ENCODE data around the gene PITPNB. TPM values are rescaled to one million over a fixed set of nuclear protein-coding genes. Genes with fewer than 3 reads are reported as not detected.

The PITPNB gene
- polyA plus RNA-seq, 1 donor (not counting 4 experiments of a cell fraction or from before 2014, with no cell fraction given) = 81.6 TPM

DNA sequence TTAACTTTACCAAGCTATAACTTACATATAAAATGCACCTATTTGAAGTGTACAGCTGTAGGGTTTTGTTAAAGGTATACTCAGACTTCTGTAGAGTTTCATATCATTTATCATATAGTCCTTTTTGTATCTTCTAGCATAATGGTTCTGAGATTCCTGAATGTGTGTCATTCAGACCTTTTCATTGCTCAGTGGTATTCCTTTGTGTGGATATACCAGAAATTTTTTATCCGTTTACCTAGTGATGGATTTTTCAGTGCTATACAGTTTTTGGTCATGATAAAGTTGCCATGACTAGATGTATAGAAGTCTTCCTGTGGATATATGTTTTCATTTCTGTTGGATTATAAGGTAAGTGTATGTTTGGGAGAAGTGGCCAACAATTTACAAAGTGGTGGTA is 6.3 kb upstream of the PITPNB start:
- Histone ChIP-seq H3K27me3 (ENCODE audit: control insufficient read depth, extremely low read depth, insufficient read depth, low read length) (no peaks in the 10 kb centered on the region), H3K79me2 (ENCODE audit: control insufficient read depth, insufficient read depth, low read length) (peaks cover 13% of the 10 kb centered on the region), H3K4me3 (ENCODE audit: control insufficient read depth in 2 of 3, extremely low read depth in 1 of 3, insufficient read depth in 2 of 3, low read depth in 1 of 3, low read length in 3 of 3) (no peak overlapping the region), H3K36me3 (ENCODE audit: control insufficient read depth in 2 of 2, extremely low read depth in 1 of 2, insufficient read depth in 2 of 2, low read length in 2 of 2) (peaks cover 0 to 2% of the 10 kb centered on the region in 2 experiments), H2AFZ (ENCODE audit: control insufficient read depth, low read length) (no peak overlapping the region), H3K4me1 (ENCODE audit: control insufficient read depth, extremely low read depth, insufficient read depth, low read length) (peaks cover 13% of the 10 kb centered on the region), H3K9me1 (ENCODE audit: control insufficient read depth, extremely low read depth, insufficient read depth, low read length) (no peaks in the 10 kb centered on the region), H4K20me1 (ENCODE audit: control insufficient read depth, extremely low read depth, insufficient read depth, low read length) (no peaks in the 10 kb centered on the region), H3K9me3 (ENCODE audit: control insufficient read depth, low read depth, low read length) (no peaks in the 10 kb centered on the region), H3K4me2 (ENCODE audit: control insufficient read depth, extremely low read depth, insufficient read depth, low read depth, low read length) (no peak overlapping the region), H3K27ac (ENCODE audit: control insufficient read depth, insufficient read depth, low read length) (no peak overlapping the region), H3K9ac (ENCODE audit: control insufficient read depth, extremely low read depth, insufficient read depth, low read length) (no peak overlapping the region)
- dilution Hi-C loops (cut with MboI; ENCODE audit: extremely low pct_ligation_motif_present, low sequenced_read_pairs) = no loop called here
- no peak for FAIRE-seq
- no peak for DNase-seq (ENCODE audit: low read depth, low spot score)
- TF ChIP-seq, protein P1, sequence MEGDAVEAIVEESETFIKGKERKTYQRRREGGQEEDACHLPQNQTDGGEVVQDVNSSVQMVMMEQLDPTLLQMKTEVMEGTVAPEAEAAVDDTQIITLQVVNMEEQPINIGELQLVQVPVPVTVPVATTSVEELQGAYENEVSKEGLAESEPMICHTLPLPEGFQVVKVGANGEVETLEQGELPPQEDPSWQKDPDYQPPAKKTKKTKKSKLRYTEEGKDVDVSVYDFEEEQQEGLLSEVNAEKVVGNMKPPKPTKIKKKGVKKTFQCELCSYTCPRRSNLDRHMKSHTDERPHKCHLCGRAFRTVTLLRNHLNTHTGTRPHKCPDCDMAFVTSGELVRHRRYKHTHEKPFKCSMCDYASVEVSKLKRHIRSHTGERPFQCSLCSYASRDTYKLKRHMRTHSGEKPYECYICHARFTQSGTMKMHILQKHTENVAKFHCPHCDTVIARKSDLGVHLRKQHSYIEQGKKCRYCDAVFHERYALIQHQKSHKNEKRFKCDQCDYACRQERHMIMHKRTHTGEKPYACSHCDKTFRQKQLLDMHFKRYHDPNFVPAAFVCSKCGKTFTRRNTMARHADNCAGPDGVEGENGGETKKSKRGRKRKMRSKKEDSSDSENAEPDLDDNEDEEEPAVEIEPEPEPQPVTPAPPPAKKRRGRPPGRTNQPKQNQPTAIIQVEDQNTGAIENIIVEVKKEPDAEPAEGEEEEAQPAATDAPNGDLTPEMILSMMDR (optimal IDR thresholded peaks at IDR 0.05 in 1 of 3, IDR thresholded peaks at IDR 0.05 in 1 of 3, conservative IDR thresholded peaks at IDR 0.05 in 1 of 3; ENCODE audit: extremely low read depth in 1 of 3, insufficient read depth in 2 of 3, low read length in 3 of 3) = no peak

DNA sequence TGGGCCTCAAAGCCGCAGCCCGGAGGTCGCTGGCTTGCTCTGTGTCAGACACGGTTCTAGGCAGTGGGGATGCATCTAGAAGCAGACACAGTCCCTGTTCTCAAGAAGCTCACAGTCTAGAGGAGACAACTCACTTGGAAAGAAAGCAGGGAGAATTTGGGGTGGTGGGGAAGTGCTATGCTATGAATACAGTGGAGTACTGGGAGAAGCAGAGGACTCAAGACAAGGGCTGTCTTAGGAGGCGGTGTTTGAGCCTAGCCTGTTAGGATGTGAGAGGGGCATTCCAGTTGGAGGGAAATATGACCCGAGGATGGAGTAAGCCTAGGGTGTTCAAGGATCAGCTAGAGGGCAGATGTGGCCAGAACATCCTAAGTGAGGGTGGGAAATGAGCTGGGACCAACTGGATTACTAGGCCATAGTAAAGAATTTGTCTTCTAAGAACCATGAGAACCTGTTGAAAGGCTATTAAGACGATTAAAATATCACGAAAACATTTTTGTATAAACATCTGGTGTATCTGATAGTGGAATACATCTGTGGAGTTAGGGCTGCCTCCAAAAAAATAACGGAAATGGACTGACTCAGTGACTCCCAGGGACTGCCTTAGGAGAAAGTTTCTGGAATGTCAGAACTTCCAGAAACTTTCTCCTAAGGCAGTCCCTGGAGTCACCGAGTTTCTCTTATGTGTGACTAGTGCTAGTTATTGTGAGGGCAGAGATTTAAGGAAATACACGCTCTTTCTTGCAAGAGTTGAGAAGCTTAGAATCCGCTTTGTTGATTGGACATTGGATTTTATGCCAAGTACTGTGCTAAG is 1.1 kb upstream of the PITPNB start:
- H3K79me2 ChIP-seq (ENCODE audit: control insufficient read depth, insufficient read depth, low read length) = peaks cover 52% of the 10 kb centered on the region
- H3K27me3 ChIP-seq (ENCODE audit: control insufficient read depth, extremely low read depth, insufficient read depth, low read length) = no peaks in the 10 kb centered on the region
- peak overlapping the region; percentile 86 for H3K27ac ChIP-seq (ENCODE audit: control insufficient read depth, insufficient read depth, low read length)
- H3K36me3 ChIP-seq (ENCODE audit: control insufficient read depth in 2 of 2, extremely low read depth in 1 of 2, insufficient read depth in 2 of 2, low read length in 2 of 2) = peaks cover 2 to 4% of the 10 kb centered on the region in 2 experiments
- DNase-seq (ENCODE audit: low read depth, low spot score) (no peak), FAIRE-seq (peak; percentile 74)
- peak overlapping the region; percentile 89 for H3K4me2 ChIP-seq (ENCODE audit: control insufficient read depth, extremely low read depth, insufficient read depth, low read depth, low read length)
- H3K9me3 ChIP-seq (ENCODE audit: control insufficient read depth, low read depth, low read length) = no peaks in the 10 kb centered on the region
- peak overlapping the region; percentile 82 to 88 (median 85) for H3K4me3 ChIP-seq (ENCODE audit: control insufficient read depth in 2 of 3, extremely low read depth in 1 of 3, insufficient read depth in 2 of 3, low read depth in 1 of 3, low read length in 3 of 3)
- dilution Hi-C loops (cut with MboI; ENCODE audit: extremely low pct_ligation_motif_present, low sequenced_read_pairs) = no loop called here
- peaks cover 23% of the 10 kb centered on the region for H4K20me1 ChIP-seq (ENCODE audit: control insufficient read depth, extremely low read depth, insufficient read depth, low read length)
- no peak for TF ChIP-seq EZH2 (IDR thresholded peaks at IDR 0.05; ENCODE audit: low read length)
- TF ChIP-seq, protein P1 (optimal IDR thresholded peaks at IDR 0.05 in 1 of 3, IDR thresholded peaks at IDR 0.05 in 1 of 3, conservative IDR thresholded peaks at IDR 0.05 in 1 of 3; ENCODE audit: extremely low read depth in 1 of 3, insufficient read depth in 2 of 3, low read length in 3 of 3) = peak in 1 of 3 experiments; percentile 46
- H3K4me1 ChIP-seq (ENCODE audit: control insufficient read depth, extremely low read depth, insufficient read depth, low read length) = peaks cover 29% of the 10 kb centered on the region
- no peaks in the 10 kb centered on the region for H3K9me1 ChIP-seq (ENCODE audit: control insufficient read depth, extremely low read depth, insufficient read depth, low read length)
- H2AFZ ChIP-seq (ENCODE audit: control insufficient read depth, low read length) = peak overlapping the region; percentile 90
- H3K9ac ChIP-seq (ENCODE audit: control insufficient read depth, extremely low read depth, insufficient read depth, low read length) = peak overlapping the region; percentile 94

Measured in keratinocyte (primary cell).